NCI-H1694 treated with DMSO at 0.1 percent for 48 hours (cell line): ENCODE data around the gene NTSR1.

Source experiments
- DNase-seq: peaks from one replicate; lab custom pipeline; 2025; lab: John Stamatoyannopoulos, UW

The NTSR1 gene

GRCh38 chr20:62709537-62709905, 885 bp downstream of the NTSR1 start:
- no peak for DNase-seq

- DNase-seq, result no peak
These were observed 1.7 kb downstream of the NTSR1 start for GRCh38 chr20:62710221-62710885.

- DNase-seq, result no peak
These were observed 2.5 kb downstream of the NTSR1 start for GRCh38 chr20:62710886-62711702.

- no peak for DNase-seq
These were observed 3.1 kb downstream of the NTSR1 start for GRCh38 chr20:62711703-62712101.

- no peak for DNase-seq
These were observed 4.0 kb downstream of the NTSR1 start for GRCh38 chr20:62712606-62713005.

- DNase-seq, result no peak
These were observed 5.4 kb downstream of the NTSR1 start for GRCh38 chr20:62714006-62714405.

GRCh38 chr20:62714799-62715198, 6.2 kb downstream of the NTSR1 start:
- no peak for DNase-seq

- DNase-seq, result no peak
These were observed 6.6 kb downstream of the NTSR1 start for GRCh38 chr20:62715201-62715600.

- DNase-seq, result no peak
These were observed 7.7 kb downstream of the NTSR1 start for GRCh38 chr20:62716198-62716940.

- DNase-seq, result no peak
These were observed 8.3 kb downstream of the NTSR1 start for GRCh38 chr20:62716941-62717310.

GRCh38 chr20:62717933-62718332, 9.3 kb downstream of the NTSR1 start:
- DNase-seq, result no peak

GRCh38 chr20:62718546-62718945, 9.9 kb downstream of the NTSR1 start:
- no peak for DNase-seq

GRCh38 chr20:62719250-62719935, 10.8 kb downstream of the NTSR1 start:
- DNase-seq, result no peak

- no peak for DNase-seq
These were observed 13.1 kb downstream of the NTSR1 start for GRCh38 chr20:62721511-62722370.

GRCh38 chr20:62722627-62723026, 14.0 kb downstream of the NTSR1 start:
- DNase-seq, result no peak

- no peak for DNase-seq
These were observed 14.7 kb downstream of the NTSR1 start for GRCh38 chr20:62723351-62723750.

GRCh38 chr20:62723768-62724450, 15.3 kb downstream of the NTSR1 start:
- no peak for DNase-seq

- no peak for DNase-seq
These were observed 16.3 kb downstream of the NTSR1 start for GRCh38 chr20:62724692-62725595.

- DNase-seq, result no peak
These were observed 17.1 kb downstream of the NTSR1 start for GRCh38 chr20:62725596-62726268.
